NCI-H2081 (cell line): ENCODE data around the gene PRUNE1.
A peak's percentile ranks its signal among the peaks of the same experiment; 100 is the strongest.

ENCODE experiments used
- DNase-seq, 2 experiments: peaks; one replicate each; lab custom pipeline; 2025; lab: John Stamatoyannopoulos, UW

Gene PRUNE1

GRCh38 chr1:151050051-151050688, 41.9 kb downstream of the PRUNE1 start:
- no peak for DNase-seq

DNA sequence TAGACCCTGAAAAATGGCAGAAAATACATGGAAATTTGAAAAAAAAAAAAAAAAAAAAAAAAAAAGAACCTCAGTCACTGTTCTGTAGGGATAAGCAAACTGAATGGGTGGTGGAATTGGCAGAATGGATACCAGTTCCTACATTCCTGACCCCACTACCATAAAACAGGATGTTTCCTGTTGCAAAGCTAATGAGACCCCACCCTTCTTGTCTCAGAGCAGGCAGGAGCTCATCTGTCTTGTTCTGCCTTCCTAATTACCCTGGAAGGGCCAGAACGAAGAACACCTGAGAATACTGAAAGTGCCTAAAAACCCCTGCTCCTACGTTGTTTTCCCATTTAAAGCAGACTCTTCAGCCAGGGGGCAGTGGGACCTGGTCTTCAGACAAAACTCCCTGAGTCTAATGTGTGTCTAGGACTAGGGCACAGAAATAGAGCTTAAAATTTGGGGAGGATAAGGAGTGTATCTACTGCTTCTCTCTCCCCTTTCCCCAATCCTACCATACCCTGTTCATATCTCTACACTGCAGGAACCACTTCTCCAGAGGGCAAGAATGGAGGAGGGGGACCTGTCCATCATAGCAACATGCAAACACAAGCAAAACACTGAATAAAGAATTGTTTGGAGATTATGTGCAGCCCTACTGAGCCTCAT, 43.2 kb downstream of the PRUNE1 start:
- DNase-seq, result no peak

- no peak for DNase-seq
Measured at GRCh38 chr1:151054971-151055547, 46.8 kb downstream of the PRUNE1 start.

DNA sequence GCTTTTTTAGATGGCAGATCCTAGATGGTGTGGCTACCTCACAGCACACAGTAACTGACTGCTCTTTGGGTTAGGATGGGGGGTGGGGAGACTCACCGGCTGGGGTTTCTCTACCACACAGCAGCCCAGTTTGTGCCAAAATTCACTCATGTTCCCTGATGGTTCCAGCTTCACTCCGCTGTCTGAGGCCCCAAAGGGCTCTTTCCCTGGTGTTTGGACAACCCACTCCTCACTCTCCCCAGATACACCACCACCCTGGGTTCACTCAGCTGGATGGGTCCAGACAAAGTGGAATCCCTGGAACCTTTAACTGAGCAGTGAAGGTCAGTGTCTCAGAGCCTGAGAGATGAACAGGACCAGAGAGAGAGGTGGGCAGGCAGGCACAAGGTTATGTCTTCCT, 47.3 kb downstream of the PRUNE1 start:
- DNase-seq, result no peak

DNA sequence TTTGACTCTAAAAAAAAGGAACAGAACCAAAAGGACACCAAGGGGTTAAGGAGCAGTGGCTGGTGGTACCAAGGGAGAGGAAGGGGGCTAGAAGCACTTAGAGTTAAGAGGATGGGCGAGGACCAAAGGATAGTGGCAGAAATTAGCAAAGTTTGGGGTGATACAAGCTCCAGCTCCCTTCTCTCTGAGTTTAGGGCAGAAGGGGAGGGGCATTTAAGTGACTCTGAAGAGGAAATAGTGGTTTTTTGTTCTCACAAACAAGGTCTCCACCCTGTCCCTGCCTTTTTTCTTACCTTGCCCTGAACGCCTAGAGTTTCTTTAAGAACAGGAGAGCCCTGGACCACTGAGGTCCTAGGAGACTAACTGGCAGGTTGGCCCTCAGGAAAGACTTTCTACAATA, 47.9 kb downstream of the PRUNE1 start:
- DNase-seq, result no peak

DNA sequence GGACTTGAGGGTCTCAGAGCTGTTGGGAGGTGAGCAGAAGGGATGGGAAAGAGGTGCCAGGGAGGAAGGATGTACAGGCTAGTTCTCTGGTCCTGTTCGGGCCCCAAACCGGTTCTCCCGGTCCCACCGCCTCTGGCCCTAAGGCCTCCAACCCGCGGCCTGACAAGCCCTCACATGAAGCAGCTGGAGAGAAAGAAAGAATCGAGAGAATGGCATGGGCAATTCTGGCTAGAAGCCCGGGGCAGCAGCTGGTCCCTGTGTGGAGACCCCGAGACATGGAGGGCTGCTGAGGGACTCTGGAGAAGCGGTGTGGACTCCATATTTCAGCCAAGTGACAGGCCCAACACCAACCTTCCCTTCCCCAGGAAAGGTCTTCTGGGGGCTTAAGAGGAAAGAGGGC, 50.4 kb downstream of the PRUNE1 start:
- DNase-seq, result peak; percentile 55 to 63

DNA sequence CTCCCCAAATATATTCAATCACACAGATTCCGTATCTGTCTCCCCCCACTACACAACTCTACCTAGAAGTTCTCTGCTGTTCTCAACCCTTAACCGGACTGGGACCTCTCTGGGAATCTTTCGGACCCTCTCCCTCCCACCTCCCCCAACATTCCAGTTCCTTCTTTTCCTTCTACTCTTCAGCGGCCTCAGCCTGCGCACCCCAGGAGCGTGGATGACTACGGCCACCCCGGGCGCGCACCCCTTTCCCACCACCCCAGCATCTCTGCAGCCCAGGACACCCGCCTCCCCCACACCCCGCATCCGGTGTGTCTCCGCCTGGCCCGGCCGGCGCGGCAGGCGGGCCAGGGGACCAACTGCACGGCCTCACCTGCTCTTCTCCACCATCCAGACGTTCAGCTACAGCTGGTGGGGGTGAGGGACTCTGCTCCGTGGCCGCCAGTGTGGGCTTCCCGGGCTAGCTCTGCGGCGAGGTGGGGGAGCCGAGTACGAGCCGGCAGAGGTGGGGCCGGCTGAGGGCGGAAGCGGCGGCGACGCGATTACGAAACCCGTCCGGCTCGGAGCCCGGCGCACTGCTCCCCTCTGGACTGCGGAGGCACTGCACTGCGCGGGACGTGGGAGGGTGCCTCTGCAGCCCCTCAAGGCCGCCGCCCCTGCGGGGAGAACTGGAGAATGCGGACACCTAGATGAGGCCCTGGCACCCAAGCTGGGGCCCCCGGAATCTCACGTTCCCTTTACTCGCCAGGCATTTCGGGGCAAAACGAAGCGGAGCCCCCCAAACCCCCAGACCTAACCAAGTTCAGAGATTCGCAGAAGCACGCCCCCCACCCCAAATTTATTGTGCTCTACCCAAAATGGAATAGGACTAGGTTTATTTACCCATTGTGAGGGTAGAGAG, 51.1 kb downstream of the PRUNE1 start, which contains the start of gene CDC42SE1:
CDC42SE1 (minus strand) TSS at position 514 of the 898 bp plus-strand sequence. CDS start 3,892 bp downstream, outside the sequence.
- DNase-seq, result peak; percentile 92 to 93

DNA sequence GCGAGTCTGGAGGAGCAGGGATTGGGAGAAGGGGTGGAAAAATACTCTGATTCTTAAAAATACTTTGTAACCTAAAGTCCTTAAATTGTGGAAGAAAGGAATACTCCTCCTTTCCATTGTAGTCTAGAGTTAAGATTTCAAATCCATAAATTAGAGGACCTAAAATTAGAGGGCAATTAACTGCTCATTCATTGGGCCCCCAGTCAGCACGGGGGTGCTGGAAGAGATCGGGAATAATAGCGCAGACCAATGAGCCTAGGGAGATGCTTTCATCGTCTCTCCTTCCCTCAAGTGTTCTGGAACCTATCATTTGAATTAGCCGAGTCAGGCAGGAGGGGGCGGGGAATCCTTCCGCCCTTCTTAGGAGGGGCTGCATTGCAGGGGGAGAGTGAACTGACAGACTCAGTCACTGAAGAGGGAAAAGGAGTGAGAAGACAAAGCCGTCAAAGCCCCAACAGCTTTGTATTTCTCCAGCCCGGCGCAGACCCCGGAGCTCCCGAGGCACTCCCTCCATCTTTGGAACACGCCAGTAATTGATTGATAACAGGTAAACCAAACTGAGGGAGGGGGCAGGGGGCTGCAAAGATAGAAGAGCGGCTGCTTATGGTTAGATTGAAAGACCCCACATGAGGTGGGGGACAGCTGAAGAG, 51.9 kb downstream of the PRUNE1 start, which contains the start of gene MLLT11:
MLLT11 (plus strand) TSS at position 391 of the 650 bp plus-strand sequence. CDS start 6,828 bp downstream, outside the sequence.
- peak; percentile 78 to 90 for DNase-seq

DNA sequence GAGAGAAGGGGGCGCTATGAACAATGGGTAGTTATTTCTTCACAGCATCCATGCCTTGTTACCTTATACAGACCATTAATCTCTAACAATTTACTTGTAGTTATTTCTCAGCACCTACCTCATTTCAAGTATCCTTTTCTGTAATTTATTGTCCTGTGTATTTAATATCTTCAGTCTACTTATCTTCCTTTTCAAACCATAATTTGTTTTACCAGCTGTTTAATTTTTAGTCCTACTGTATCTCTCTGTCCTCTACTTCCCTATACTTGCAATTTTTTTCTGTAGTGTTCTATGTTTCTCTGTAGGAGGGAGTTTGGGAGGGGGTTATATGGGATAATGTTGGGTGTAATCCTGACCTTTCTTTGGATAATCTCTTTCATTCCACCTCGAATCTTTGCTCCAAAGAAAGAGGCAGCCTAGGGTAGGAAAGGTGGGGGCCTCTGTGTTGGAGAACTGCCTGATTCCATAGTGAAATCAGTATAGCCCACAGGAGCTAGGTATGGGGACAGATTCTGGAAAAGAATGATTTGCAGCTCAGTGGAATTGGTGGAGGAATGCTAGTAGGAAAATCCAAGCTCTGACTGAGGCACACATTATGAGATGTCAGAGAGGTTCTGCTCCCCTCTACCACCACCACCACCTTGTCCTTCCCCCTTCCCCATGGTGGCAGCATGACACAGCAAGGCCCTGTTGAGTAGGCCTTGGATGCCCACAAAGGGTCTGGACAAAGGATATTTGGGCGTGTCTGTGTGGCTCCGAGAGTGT, 52.6 kb downstream of the PRUNE1 start:
- DNase-seq, result peak; percentile 56 to 76

- no peak for DNase-seq
Measured at GRCh38 chr1:151061704-151062103, 53.5 kb downstream of the PRUNE1 start.

- DNase-seq, result no peak
Measured at GRCh38 chr1:151062741-151063371, 54.6 kb downstream of the PRUNE1 start.

DNA sequence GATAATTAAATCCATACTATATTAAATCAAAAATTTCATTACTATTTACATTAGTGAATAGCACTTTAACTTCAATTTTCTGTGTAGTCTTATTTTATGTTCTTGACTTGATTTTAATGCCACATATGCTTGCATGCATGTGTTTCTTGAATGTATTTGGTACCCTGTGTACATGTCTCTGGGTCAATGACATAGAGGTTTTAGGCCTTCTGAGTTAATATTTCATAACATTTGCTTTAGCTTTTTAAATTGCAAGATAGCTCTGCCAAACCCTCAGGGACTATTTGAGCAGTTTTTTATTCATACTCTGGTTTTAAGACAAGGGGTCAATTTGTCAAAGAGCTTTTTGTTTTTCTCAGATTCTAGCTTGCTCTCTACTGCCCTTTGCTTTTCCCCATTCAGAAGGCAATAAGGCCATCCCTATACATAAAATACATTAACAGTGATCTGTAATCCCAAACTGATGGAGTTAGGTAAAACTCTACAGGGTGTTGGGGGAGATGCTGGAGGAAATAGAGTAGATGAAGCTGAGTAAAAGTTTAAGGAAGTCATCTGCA, 56.9 kb downstream of the PRUNE1 start:
- no peak for DNase-seq

DNA sequence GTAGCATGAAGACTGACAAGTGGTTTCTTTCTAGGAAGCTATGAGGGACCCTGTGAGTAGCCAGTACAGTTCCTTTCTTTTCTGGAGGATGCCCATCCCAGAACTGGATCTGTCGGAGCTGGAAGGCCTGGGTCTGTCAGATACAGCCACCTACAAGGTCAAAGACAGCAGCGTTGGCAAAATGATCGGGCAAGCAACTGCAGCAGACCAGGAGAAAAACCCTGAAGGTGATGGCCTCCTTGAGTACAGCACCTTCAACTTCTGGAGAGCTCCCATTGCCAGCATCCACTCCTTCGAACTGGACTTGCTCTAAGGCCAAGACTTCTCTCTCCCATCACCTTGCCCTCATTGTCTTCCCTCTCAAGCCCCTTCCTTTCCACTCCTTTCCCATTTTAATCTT, 58.9 kb downstream of the PRUNE1 start:
- no peak for DNase-seq

- DNase-seq, result no peak
Measured at GRCh38 chr1:151069103-151069486, 60.8 kb downstream of the PRUNE1 start.

GRCh38 chr1:151070474-151071276, 62.4 kb downstream of the PRUNE1 start, which contains the start of gene GABPB2:
TSS of gene GABPB2 (plus strand) at chr1:151070761. CDS start at chr1:151088190, 17,429 bp downstream.
- peak; percentile 93 to 96 for DNase-seq

GRCh38 chr1:151072224-151072623, 64.0 kb downstream of the PRUNE1 start:
- DNase-seq, result no peak
